HepG2 (cell line): ENCODE measurements around the gene TIMM17B. TPM values are rescaled to one million over a fixed set of nuclear protein-coding genes. Genes with fewer than 3 reads are reported as not detected.

Source experiments
- BHLHE40 ChIP-seq: IDR thresholded peaks from 2 replicates; pipeline ENCODE4 v1.6.1; 2011; ENCODE audit warnings: low read length, improper control_type of control experiment
- CBX1 ChIP-seq: IDR thresholded peaks from one replicate; pipeline ENCODE4 v1.6.1; 2016; ENCODE audit warnings: antibody characterized with exemption, low read depth
- E2F1 ChIP-seq: sonication (generic); formaldehyde crosslinking; IDR thresholded peaks from 2 replicates; pipeline ENCODE4 v1.5.0; 2020; ENCODE audit warnings: missing genetic modification reagents
- FOXK2 ChIP-seq: fragments of 450-650 bp; IDR thresholded peaks from 2 replicates; pipeline ENCODE4 v1.6.1; 2016
- GABPA ChIP-seq, 2 experiments: IDR thresholded peaks; 2 replicates each; pipeline ENCODE4 v1.6.1; 2011 to 2016; ENCODE audit warnings: low read depth in 2 of 2, low read length in 1 of 2, missing biosample characterization in 1 of 2, missing genetic modification characterization in 1 of 2
- HMG20A ChIP-seq: IDR thresholded peaks from 2 replicates; pipeline ENCODE4 v1.6.1; 2016; ENCODE audit warnings: borderline replicate concordance
- MAX ChIP-seq: IDR thresholded peaks from 2 replicates; pipeline ENCODE4 v1.6.1; 2012; ENCODE audit warnings: inconsistent platforms
- NFKBIZ ChIP-seq: IDR thresholded peaks from 2 replicates; pipeline ENCODE4 v1.6.1; 2018; ENCODE audit warnings: missing genetic modification reagents, missing compliant biosample characterization
- RXRB ChIP-seq: IDR thresholded peaks from 2 replicates; pipeline ENCODE4 v1.6.1; 2016; ENCODE audit warnings: borderline replicate concordance, missing genetic modification reagents, missing compliant biosample characterization
- SNAPC2 ChIP-seq: sonication (generic); formaldehyde crosslinking; IDR thresholded peaks from 2 replicates; pipeline ENCODE4 v1.8.1; 2022; ENCODE audit warnings: mild to moderate bottlenecking, missing genetic modification reagents
- SP1 ChIP-seq, 2 experiments: fragments of 450-650 bp in 1 of 2; sonication (generic) in 1 of 2; formaldehyde crosslinking in 1 of 2; IDR thresholded peaks; 2 replicates each; pipeline versions ENCODE4 v1.4.0 to v1.6.1; 2016 to 2020; ENCODE audit warnings: missing genetic modification reagents in 1 of 2
- TRIM24 ChIP-seq: sonication (generic); formaldehyde crosslinking; IDR thresholded peaks from 2 replicates; pipeline ENCODE4 v1.8.0; 2022; ENCODE audit warnings: mild to moderate bottlenecking, missing genetic modification reagents
- ZBTB42 ChIP-seq: sonication (generic); formaldehyde crosslinking; IDR thresholded peaks from 2 replicates; pipeline ENCODE4 v1.5.0; 2020; ENCODE audit warnings: mild to moderate bottlenecking, missing genetic modification reagents
- ZNF484 ChIP-seq: sonication (generic); formaldehyde crosslinking; IDR thresholded peaks from 2 replicates; pipeline ENCODE4 v1.5.1; 2020; ENCODE audit warnings: mild to moderate bottlenecking, low read depth, missing genetic modification reagents, borderline replicate concordance
- ZNF503 ChIP-seq: sonication (generic); formaldehyde crosslinking; IDR thresholded peaks from 2 replicates; pipeline ENCODE4 v1.4.0; 2020; ENCODE audit warnings: missing genetic modification reagents
- polyA plus RNA-seq, 8 experiments: library from polyadenylated mRNA; depleted of rRNA in 3 of 8; stranded (reverse) in 7 of 8; unstranded in 1 of 8; fragments of >200 nt; fragmentation: Illumina TruSeq in 4 of 8; extraction: Trizol in 4 of 8; gene quantifications; 2 replicates each; pipeline versions ENCODE4 v1.2.1 to v1.2.3, GENCODE V29; 2011 to 2016; ENCODE audit warnings: low read depth in 4 of 8, missing spikeins in 1 of 8, mixed read lengths in 1 of 8; ENCODE audit not compliant: insufficient read depth in 1 of 8
- total RNA-seq, 5 experiments: library from RNA; depleted of rRNA; stranded (reverse); fragments of >200 nt; fragmentation: Illumina TruSeq; extraction: Trizol; gene quantifications; 2 replicates each; pipeline ENCODE4 v1.2.3, GENCODE V29; 2016; ENCODE audit warnings: low read depth in 1 of 5

Gene TIMM17B
- total and polyA plus RNA-seq, 2 of the 13 experiments (the other 11 are each of a cell fraction or from before 2014, with no cell fraction given): 56.0 to 72.5 TPM

GRCh38 chrX:48897157-48897624 lies 377 bp downstream of the TIMM17B start (continued):
- TF ChIP-seq SP1 (IDR thresholded peaks at IDR 0.05) (no peak), SP1 (CRISPR knock-in tag; IDR thresholded peaks at IDR 0.05) (0 out of 2 replicates have a peak, but pooled peaks have one; percentile 18), E2F1 (CRISPR knock-in tag) (0 out of 2 replicates have a peak, but pooled peaks have one; percentile 37), ZBTB42 (no peak), HMG20A (CRISPR knock-in tag) (no peak), FOXK2 (peak; percentile 66), ZNF484 (no peak), RXRB (no peak), NFKBIZ (no peak), CBX1 (no peak), SNAPC2 (no peak), ZNF503 (CRISPR knock-in tag) (no peak), MAX (peak; percentile 25; the same call in 1 of the 2 replicates), TRIM24 (no peak), BHLHE40 (peak; percentile 85), GABPA (IDR thresholded peaks at IDR 0.05; ENCODE audit: low read depth, low read length) (no peak), GABPA (CRISPR knock-in tag; IDR thresholded peaks at IDR 0.05; ENCODE audit: low read depth) (peak; percentile 74)
